Measurements from ENCODE around the gene GJC2. TPM values are rescaled to one million over a fixed set of nuclear protein-coding genes. Genes with fewer than 3 reads are reported as not detected.

GJC2 gene
- total RNA-seq, 1 experiment from 2014 or later, result 0.76 TPM

DNA sequence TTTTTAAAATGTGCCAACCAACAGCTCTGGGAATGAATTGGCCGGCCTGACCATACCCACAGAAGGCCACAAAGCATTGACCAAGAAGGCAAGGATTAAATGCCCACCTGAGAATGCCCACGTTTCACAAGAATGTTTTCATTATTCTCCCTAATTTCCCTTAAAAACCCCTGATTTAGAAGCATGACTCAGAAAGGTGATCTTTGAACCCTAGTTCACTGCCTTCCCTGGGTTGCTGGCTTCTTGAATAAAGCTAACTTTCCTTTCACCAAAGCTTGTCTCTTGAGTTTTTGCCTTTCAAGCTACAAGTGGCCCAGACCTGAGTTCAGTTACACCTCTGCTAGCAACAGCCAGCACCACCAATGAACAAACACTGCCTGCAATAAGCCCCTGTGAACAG lies 26.2 kb upstream of the GJC2 start:
- ChIA-PET RAD21 (ENCODE audit: low non-redundant PET in 1 of 2, low total read pairs in 2 of 2, uncharacterized antibody in 2 of 2, unreplicated experiment in 2 of 2) (no interaction called here), POLR2A (no interaction called here), CTCF (no interaction called here)
- H4K20me1 ChIP-seq (ENCODE audit: insufficient read depth), result no peaks in the 10 kb centered on the region
- TF ChIP-seq ZFX (IDR thresholded peaks at IDR 0.05) (no peak), EGR1 (IDR thresholded peaks at IDR 0.05; ENCODE audit: low read depth) (no peak), CBX3 (IDR thresholded peaks at IDR 0.05; ENCODE audit: low read depth) (no peak), TCF7L2 (IDR thresholded peaks at IDR 0.05; ENCODE audit: borderline replicate concordance, extremely low read depth, insufficient read depth, insufficient read length) (no peak), POLR2A (IDR thresholded peaks at IDR 0.05; ENCODE audit: borderline replicate concordance, extremely low read depth, insufficient read depth, insufficient read length) (no peak), RAD21 (IDR thresholded peaks at IDR 0.05; ENCODE audit: low read depth) (no peak), SRF (IDR thresholded peaks at IDR 0.05; ENCODE audit: low read depth) (no peak), SIN3A (IDR thresholded peaks at IDR 0.05; ENCODE audit: low read depth) (no peak), EZH2 (IDR thresholded peaks at IDR 0.05) (no peak), EZH2phosphoT487 (IDR thresholded peaks at IDR 0.05; ENCODE audit: borderline replicate concordance) (no peak), SP1 (IDR thresholded peaks at IDR 0.05; ENCODE audit: low read depth) (no peak), FOSL1 (IDR thresholded peaks at IDR 0.05; ENCODE audit: low read depth) (no peak), CEBPB (IDR thresholded peaks at IDR 0.05; ENCODE audit: low read depth) (no peak), POLR2AphosphoS5 (IDR thresholded peaks at IDR 0.05; ENCODE audit: low read depth, low read length) (no peak), ELF1 (IDR thresholded peaks at IDR 0.05; ENCODE audit: borderline replicate concordance, low read depth) (no peak)
- TF ChIP-seq, protein P1, sequence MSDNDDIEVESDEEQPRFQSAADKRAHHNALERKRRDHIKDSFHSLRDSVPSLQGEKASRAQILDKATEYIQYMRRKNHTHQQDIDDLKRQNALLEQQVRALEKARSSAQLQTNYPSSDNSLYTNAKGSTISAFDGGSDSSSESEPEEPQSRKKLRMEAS (IDR thresholded peaks at IDR 0.05), result no peak
- TF ChIP-seq, protein P2, sequence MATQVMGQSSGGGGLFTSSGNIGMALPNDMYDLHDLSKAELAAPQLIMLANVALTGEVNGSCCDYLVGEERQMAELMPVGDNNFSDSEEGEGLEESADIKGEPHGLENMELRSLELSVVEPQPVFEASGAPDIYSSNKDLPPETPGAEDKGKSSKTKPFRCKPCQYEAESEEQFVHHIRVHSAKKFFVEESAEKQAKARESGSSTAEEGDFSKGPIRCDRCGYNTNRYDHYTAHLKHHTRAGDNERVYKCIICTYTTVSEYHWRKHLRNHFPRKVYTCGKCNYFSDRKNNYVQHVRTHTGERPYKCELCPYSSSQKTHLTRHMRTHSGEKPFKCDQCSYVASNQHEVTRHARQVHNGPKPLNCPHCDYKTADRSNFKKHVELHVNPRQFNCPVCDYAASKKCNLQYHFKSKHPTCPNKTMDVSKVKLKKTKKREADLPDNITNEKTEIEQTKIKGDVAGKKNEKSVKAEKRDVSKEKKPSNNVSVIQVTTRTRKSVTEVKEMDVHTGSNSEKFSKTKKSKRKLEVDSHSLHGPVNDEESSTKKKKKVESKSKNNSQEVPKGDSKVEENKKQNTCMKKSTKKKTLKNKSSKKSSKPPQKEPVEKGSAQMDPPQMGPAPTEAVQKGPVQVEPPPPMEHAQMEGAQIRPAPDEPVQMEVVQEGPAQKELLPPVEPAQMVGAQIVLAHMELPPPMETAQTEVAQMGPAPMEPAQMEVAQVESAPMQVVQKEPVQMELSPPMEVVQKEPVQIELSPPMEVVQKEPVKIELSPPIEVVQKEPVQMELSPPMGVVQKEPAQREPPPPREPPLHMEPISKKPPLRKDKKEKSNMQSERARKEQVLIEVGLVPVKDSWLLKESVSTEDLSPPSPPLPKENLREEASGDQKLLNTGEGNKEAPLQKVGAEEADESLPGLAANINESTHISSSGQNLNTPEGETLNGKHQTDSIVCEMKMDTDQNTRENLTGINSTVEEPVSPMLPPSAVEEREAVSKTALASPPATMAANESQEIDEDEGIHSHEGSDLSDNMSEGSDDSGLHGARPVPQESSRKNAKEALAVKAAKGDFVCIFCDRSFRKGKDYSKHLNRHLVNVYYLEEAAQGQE (IDR thresholded peaks at IDR 0.05; ENCODE audit: low read depth), result no peak
- TF ChIP-seq, protein P3, sequence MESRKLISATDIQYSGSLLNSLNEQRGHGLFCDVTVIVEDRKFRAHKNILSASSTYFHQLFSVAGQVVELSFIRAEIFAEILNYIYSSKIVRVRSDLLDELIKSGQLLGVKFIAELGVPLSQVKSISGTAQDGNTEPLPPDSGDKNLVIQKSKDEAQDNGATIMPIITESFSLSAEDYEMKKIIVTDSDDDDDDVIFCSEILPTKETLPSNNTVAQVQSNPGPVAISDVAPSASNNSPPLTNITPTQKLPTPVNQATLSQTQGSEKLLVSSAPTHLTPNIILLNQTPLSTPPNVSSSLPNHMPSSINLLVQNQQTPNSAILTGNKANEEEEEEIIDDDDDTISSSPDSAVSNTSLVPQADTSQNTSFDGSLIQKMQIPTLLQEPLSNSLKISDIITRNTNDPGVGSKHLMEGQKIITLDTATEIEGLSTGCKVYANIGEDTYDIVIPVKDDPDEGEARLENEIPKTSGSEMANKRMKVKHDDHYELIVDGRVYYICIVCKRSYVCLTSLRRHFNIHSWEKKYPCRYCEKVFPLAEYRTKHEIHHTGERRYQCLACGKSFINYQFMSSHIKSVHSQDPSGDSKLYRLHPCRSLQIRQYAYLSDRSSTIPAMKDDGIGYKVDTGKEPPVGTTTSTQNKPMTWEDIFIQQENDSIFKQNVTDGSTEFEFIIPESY (IDR thresholded peaks at IDR 0.05; ENCODE audit: extremely low read depth, insufficient replicate concordance, low read length), result no peak
- H3K79me2 ChIP-seq (ENCODE audit: insufficient read depth, low read length), result no peaks in the 10 kb centered on the region
- H3K9me3 ChIP-seq (ENCODE audit: control insufficient read depth in 1 of 2, insufficient read depth in 1 of 2, low read depth in 1 of 2, low read length in 2 of 2), result no peaks in the 10 kb centered on the region
- no peaks in the 10 kb centered on the region for H3K36me3 ChIP-seq (ENCODE audit: control insufficient read depth in 1 of 2, insufficient read depth in 2 of 2, low read length in 2 of 2)
- ATAC-seq (no peak), DNase-seq (ENCODE audit: low read depth, low spot score) (no peak)
- no peaks in the 10 kb centered on the region for H3K9me2 ChIP-seq (ENCODE audit: insufficient read depth)
- H2AFZ ChIP-seq (ENCODE audit: low read depth, low read length, poor library complexity, severe bottlenecking), result no peak overlapping the region
- H3K4me1 ChIP-seq (ENCODE audit: control insufficient read depth in 1 of 2, insufficient read depth in 2 of 2, low read length in 2 of 2), result no peaks in the 10 kb centered on the region
- BruUV-seq (replicated peaks), result no TSS peak
- H3K27me3 ChIP-seq (ENCODE audit: insufficient read depth, low read length), result no peaks in the 10 kb centered on the region
- intact Hi-C loops (cut with micrococcal nuclease), result no loop called here
- H3K4me3 ChIP-seq (replicated peaks in 1 of 2; ENCODE audit: low read depth in 1 of 2, low read length in 2 of 2), result no peak overlapping the region
- no peak overlapping the region for H3K4me2 ChIP-seq (ENCODE audit: low read length)
- no peak overlapping the region for H3K27ac ChIP-seq (ENCODE audit: low read depth, low read length)
- H3K9ac ChIP-seq (ENCODE audit: low read length), result no peak overlapping the region

Measured in HCT116 (cell line).